ENCODE data around the gene IGSF1. TPM values are rescaled to one million over a fixed set of nuclear protein-coding genes. Genes with fewer than 3 reads are reported as not detected.

Gene IGSF1
- total RNA-seq, 1 experiment from 2014 or later = not detected

DNA sequence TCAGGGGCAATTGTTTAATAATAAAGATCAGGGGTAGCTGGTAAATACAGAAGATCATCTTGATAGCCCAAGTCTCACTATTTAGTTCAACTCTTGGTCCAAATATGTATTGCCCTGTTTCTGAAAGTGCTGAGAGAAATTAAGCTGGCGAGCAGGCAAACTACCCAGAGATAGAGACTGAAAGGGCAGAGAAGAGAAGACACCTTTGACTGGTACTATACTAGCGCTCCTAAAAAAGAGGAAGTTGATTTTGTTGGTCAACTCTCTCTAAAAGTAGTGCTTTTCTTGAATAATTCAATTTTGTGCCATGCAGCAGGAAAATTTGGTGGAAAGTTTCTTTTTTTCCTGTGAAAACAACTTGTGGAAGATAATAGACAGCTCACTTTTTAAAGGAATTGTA, 64.0 kb downstream of the IGSF1 start:
- ChIA-PET POLR2A (no interaction called here), CTCF (no interaction called here)
- intact Hi-C loops (cut with micrococcal nuclease) = no loop called here
- TF ChIP-seq, protein P1, sequence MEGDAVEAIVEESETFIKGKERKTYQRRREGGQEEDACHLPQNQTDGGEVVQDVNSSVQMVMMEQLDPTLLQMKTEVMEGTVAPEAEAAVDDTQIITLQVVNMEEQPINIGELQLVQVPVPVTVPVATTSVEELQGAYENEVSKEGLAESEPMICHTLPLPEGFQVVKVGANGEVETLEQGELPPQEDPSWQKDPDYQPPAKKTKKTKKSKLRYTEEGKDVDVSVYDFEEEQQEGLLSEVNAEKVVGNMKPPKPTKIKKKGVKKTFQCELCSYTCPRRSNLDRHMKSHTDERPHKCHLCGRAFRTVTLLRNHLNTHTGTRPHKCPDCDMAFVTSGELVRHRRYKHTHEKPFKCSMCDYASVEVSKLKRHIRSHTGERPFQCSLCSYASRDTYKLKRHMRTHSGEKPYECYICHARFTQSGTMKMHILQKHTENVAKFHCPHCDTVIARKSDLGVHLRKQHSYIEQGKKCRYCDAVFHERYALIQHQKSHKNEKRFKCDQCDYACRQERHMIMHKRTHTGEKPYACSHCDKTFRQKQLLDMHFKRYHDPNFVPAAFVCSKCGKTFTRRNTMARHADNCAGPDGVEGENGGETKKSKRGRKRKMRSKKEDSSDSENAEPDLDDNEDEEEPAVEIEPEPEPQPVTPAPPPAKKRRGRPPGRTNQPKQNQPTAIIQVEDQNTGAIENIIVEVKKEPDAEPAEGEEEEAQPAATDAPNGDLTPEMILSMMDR (IDR thresholded peaks at IDR 0.05; ENCODE audit: unreplicated experiment) = no peak
- Mint-ChIP-seq H3K27ac (ENCODE audit: low read depth, unreplicated experiment) (no peak overlapping the region), H3K4me1 (ENCODE audit: insufficient read depth, unreplicated experiment) (no peaks in the 10 kb centered on the region), H3K36me3 (ENCODE audit: insufficient read depth, unreplicated experiment) (no peaks in the 10 kb centered on the region), H3K27me3 (ENCODE audit: insufficient read depth, unreplicated experiment) (peaks cover 50% of the 10 kb centered on the region), H3K9me3 (ENCODE audit: unreplicated experiment) (no peaks in the 10 kb centered on the region), H3K4me3 (ENCODE audit: unreplicated experiment) (no peak overlapping the region)
- no peak for DNase-seq (ENCODE audit: unreplicated experiment)
- BruUV-seq (replicated peaks) = no TSS peak

Other genes with a start within 250 kb of the IGSF1 start
- not detected in 2 replicates for gene ARHGAP36, start 231.0 kb downstream of the IGSF1 start, total RNA-seq (2022)

Measured in MCF 10A (cell line).